HG03025 (cell line): ENCODE measurements around the gene MED10.

Source experiments
- ATAC-seq: cut with Tn5 transposase; IDR thresholded peaks from one replicate; pipeline ENCODE4 v1.9.1; 2021; ENCODE audit warnings: mild to moderate bottlenecking, moderate library complexity; ENCODE audit not compliant: unreplicated experiment, low FRiP score

MED10 gene

DNA sequence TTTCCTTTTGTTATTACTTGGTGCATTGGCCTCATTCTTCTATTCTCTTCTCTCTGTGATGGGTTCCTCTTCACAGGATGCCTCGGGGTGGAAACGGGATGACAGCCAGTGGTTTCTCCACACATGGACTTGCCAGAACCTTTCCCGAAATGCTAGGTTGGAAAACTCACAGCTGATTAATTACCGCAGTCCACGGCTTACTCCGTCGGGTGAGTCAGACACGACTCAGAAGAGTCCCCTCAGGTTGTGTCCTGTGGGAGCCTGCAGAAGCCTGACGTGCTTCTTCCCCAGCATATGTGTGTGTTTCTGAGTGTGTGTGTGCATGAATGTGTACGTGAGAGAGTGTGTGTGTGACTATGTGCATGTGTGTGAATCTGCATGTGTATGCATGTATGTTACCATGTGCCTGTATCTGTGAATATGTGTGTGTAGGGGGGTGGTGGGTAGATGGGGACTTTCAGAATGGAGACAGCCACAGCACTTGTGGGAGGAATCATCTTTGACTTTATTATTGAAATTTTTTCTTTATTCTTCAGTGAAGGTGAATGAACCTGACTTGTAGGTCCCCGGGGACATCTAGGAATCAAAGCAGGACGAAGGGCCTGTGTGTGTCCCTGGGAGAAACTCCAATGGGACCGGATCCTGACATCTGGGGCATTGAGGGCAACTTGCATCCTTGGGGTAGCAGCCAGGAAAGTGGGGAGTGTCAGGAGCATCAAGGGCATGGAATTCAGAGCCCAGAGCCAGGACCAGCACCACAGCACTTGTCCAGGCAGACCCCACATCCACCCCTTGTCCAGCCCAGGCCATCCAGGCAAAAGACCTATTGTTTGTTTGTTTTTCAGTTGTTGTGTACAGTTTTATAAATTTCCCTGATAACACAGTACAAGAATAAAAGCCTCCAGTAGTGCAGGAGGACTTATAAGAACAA, 21.9 kb upstream of the MED10 start:
- no peak for ATAC-seq

- no peak for ATAC-seq
Observed at GRCh38 chr5:6398570-6399230, 20.4 kb upstream of the MED10 start.

DNA sequence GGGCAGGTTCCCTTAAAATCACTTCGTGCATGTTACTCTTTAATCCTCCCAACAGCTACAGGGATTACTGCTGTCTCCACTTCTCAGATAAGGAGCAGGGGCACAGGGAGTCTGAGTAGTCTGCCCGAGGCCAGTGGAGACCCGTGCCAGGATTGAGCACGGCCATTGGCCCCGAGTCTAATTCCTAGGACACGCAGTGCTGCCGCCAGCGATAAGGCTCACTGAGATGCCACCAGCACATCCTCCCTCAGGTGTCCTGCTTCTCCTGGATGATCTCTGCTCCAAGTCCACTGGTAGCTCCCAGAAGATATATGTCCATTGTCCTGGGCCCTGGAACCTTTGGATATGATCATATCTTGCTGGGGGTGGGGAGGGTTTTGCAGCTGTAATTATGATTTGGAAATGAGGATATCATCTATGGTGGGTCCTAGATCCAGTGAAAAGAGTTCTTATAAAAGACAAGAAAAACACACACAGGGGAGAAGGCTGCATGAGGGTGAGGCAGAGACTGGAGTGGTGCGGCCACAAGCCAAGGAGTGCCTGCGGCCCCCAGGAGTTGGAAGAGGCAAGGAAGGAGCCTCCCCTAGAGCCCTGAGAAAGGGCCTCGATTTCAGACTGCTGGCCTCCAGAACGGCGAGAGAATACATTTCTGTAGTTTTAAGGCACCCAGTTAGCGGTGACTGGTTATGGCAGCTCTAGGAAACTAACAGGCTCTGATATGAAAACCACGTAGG, 19.4 kb upstream of the MED10 start:
- no peak for ATAC-seq

- ATAC-seq, result no peak
Observed at GRCh38 chr5:6396836-6397535, 18.6 kb upstream of the MED10 start.

GRCh38 chr5:6396043-6396442, 17.7 kb upstream of the MED10 start:
- no peak for ATAC-seq

DNA sequence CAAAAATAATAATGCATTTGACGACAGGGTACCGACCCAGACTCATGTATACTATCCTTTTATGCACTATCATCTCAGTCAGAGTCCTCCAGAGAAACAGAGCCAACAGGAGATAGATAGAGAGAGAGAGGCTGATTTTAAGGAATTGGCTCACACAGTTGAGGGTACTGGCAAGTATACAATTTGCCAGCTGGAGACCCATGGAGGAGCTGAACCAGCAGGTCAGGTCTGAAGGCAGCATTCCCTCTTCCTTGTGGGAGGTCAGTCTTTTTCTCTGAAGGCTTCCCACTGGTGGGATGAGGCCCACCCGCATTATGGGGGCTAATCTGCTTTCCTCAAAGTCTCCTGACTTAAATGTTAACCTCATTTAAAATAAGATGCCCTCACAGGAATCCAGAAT, 17.3 kb upstream of the MED10 start:
- ATAC-seq, result no peak

- no peak for ATAC-seq
Observed at GRCh38 chr5:6395102-6395445, 16.7 kb upstream of the MED10 start.

DNA sequence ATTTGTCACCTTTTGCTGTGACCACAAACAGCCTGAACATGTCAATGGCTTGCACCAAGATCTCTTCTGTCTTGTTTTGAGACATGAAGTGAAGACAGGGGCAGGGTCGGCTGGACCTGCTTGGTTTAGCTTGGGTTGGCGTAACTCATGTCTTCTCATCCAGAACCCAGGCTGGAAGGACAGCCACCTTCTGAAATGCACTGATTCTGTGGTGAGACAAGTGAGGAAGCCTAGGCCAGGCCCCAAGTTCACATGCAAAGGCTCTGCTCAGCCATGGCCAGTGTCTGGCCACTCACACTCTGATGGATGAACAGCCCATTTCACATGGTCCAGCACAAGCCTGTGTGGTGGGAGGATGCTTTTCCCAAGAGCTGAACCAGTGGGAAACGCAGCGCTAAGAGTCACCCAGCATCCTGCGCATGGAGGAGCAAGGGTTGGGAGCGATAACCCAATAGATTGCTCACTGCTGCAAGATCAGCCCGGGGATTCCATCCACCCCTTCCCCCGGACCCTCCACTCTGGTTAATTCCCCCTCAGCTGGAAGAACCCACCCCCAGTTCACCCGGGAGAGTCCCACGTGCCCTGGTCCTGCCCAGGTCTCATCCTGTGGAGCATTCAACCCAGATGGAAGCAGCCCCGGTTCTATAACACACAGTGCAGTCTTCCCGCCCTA, 16.2 kb upstream of the MED10 start:
- no peak for ATAC-seq

DNA sequence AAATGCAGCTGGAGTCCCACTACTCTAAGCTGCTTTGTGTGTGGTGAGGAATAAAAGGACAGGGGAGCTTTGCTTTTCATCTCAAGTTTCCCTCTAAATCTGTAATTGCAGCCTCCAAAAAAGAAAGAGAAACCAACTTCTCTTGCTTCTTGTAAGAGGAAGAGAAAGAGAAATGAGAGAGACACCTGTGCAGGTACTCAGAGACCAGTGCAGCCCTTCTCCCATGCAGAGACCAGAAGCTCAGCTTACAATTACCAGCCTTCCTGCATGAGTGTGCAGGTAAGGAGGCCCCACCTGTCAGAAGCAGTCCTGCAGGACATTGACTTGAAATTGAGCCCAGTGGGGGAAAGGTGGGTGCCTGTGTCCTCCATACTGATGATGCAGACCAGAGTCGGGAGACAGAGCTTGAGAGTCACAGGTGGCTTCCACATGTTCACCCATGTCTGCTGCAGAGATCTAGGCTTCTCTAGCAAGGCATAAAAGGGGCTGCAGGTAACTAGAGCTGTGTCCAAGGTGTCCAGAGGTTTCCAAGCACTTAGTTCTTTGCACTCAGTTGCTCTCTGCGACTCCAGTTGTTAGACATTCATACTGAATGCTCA, 15.3 kb upstream of the MED10 start:
- peak; percentile 70 for ATAC-seq

GRCh38 chr5:6392561-6392960, 14.2 kb upstream of the MED10 start:
- no peak for ATAC-seq

GRCh38 chr5:6391151-6391550, 12.8 kb upstream of the MED10 start:
- ATAC-seq, result no peak

DNA sequence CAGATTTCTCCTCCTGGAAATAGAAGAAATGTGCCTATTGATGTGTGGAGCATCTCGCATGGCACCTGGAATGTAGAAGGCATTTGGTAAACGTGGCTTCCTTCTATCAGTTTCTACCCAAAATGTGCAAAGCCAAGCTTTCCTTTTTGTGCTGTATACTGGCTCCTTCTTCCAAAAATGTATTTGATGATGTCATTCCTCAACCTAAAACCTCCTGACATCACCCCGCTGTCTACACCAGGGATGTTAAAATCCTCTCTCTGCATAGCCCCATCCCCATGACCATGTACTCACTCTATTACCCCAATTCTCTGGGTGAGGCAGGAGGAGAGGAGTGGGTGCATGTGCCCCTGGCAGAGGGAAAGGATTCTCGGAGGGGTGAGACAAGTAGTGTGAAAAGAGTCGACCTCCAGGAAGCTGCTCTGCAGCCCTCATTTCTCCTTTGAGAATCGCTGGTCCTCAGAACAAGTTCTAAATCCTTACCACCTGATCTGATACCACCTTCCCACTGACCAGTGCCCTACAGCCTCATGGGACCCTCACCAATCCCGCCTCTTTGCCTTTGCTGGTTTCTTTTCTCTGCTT, 11.7 kb upstream of the MED10 start:
- no peak for ATAC-seq

- ATAC-seq, result no peak
Observed at GRCh38 chr5:6389397-6389796, 11.1 kb upstream of the MED10 start.

- no peak for ATAC-seq
Observed at GRCh38 chr5:6387970-6388369, 9.6 kb upstream of the MED10 start.

DNA sequence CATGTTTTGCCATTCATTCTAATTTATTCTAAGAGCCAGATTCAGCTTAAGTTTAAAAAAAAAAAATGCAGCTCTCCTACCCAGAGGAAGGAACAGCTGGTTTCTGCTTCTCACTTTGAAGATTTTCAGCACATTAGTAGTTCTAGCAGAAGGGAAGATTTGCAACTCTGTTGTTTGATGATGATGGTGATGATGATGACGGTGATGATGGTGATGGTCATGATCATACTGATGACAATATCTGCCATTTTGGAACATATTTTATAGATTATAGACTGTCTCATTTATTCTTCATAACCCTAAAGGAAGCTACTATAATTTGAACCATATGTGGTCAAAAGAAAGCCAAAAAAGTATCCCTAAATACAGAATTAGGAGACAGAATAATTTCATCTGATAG, 7.9 kb upstream of the MED10 start:
- ATAC-seq, result no peak

DNA sequence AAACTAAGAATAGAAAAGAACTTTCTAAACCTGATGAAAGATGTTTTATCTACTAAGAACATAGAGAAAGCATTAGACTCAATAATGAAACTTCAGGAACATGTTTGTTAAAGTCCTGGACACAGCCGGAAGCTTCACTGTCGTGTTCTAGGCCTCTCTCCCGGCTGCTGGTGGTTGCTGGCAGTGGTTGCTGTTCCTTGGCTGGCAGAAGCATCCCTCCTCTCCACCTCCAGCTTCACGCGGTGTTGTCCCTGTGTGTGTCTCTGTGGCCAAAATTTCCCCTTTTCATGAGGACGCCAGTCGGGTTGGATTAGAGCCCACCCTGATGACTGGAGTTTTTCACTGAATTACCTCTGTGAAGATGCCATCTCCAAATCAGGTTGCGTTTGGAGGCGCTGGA, 6.5 kb upstream of the MED10 start:
- ATAC-seq, result no peak

- ATAC-seq, result no peak
Observed at GRCh38 chr5:6383376-6383775, 5.0 kb upstream of the MED10 start.

DNA sequence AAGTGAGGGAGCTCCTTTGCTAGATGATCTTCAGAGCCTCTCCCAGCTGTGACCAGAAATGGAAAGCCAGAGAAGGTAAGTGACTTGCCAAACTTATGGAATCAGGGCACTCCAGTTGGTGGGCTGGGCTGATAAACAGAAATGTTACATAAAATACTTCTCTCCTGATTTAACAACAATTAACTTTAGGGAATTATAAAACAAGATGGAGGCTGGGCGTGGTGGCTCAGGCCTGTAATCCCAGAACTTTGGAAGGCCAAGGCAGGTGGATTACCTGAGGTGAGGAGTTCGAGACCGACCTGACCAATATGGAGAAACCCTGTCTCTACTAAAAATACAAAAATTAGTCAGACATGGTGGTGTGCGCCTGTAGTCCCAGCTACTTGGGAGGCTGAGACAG, 899 bp upstream of the MED10 start:
- ATAC-seq, result no peak

GRCh38 chr5:6378766-6379103, 388 bp upstream of the MED10 start:
- no peak for ATAC-seq

GRCh38 chr5:6377582-6377904, 804 bp downstream of the MED10 start:
- no peak for ATAC-seq
